GM12878 (cell line): ENCODE measurements around the gene FCGR3B.
"Not testable (repeated sequence)": the region's sequence is repeated elsewhere in the genome, so short reads cannot be mapped to it uniquely, and the experiment has no call there.

Source experiments
- BCL3 ChIP-seq: IDR thresholded peaks from 2 replicates; pipeline ENCODE4 v1.6.1; 2011; ENCODE audit warnings: borderline replicate concordance, low read depth, mild to moderate bottlenecking, moderate library complexity, low read length; ENCODE audit not compliant: insufficient read depth, poor library complexity, severe bottlenecking
- CTCF ChIP-seq, 3 experiments: IDR thresholded peaks in 2 of 3; conservative IDR thresholded peaks in 1 of 3; 2 replicates each; pipeline ENCODE4 v1.5.1; 2011; ENCODE audit warnings: low read depth in 3 of 3, low read length in 3 of 3, mild to moderate bottlenecking in 3 of 3, control low read depth in 2 of 3, moderate library complexity in 2 of 3, inconsistent platforms in 1 of 3, mixed read lengths in 1 of 3; ENCODE audit not compliant: control insufficient read depth in 2 of 3, insufficient read depth in 1 of 3; ENCODE audit errors: extremely low read depth in 1 of 3
- CUX1 ChIP-seq: IDR thresholded peaks from 2 replicates; pipeline ENCODE4 v1.6.1; 2012; ENCODE audit warnings: improper control_type of control experiment, low read depth, low read length; ENCODE audit not compliant: insufficient replicate concordance
- MTA3 ChIP-seq: IDR thresholded peaks from 2 replicates; pipeline ENCODE4 v1.6.1; 2012; ENCODE audit warnings: low read length, inconsistent platforms, borderline replicate concordance
- POLR2AphosphoS5 ChIP-seq: IDR thresholded peaks from 2 replicates; pipeline ENCODE4 v1.6.1; 2011; ENCODE audit warnings: mild to moderate bottlenecking, low read length, inconsistent platforms
- REST ChIP-seq: IDR thresholded peaks from 2 replicates; pipeline ENCODE4 v1.6.1; 2012; ENCODE audit warnings: mild to moderate bottlenecking, low read depth, low read length
- SUZ12 ChIP-seq: fragments of 200-600 bp; sonication (generic); IDR thresholded peaks from one replicate; pipeline ENCODE4 v1.6.1; 2018; ENCODE audit warnings: antibody characterized with exemption, mild to moderate bottlenecking; ENCODE audit not compliant: unreplicated experiment
- TAF1 ChIP-seq: IDR thresholded peaks from 2 replicates; pipeline ENCODE4 v1.6.1; 2011; ENCODE audit warnings: mild to moderate bottlenecking, low read depth, low read length, borderline replicate concordance

- not testable (repeated sequence) for TF ChIP-seq REST; MTA3; TAF1; CUX1; SUZ12; CTCF (IDR thresholded peaks at IDR 0.05 in 2 of 3, conservative IDR thresholded peaks at IDR 0.05 in 1 of 3; ENCODE audit: control insufficient read depth in 2 of 3, extremely low read depth in 1 of 3, insufficient read depth in 1 of 3, low read depth in 3 of 3, low read length in 3 of 3); BCL3
- peak; percentile 54; the same call in 1 of the 2 replicates for TF ChIP-seq POLR2AphosphoS5
Observed at GRCh38 chr1:161612322-161613141, 18.4 kb downstream of the FCGR3B start.
